GM18870 (cell line): ENCODE results near the gene LAMA1.

ENCODE experiments used
- ATAC-seq: cut with Tn5 transposase; IDR thresholded peaks from one replicate; pipeline ENCODE4 v1.9.1; 2021; ENCODE audit warnings: moderate library complexity; ENCODE audit not compliant: unreplicated experiment

Gene LAMA1

GRCh38 chr18:6994056-6994770, 123.4 kb downstream of the LAMA1 start:
- no peak for ATAC-seq

GRCh38 chr18:6992761-6993160, 124.8 kb downstream of the LAMA1 start:
- ATAC-seq: no peak

GRCh38 chr18:6983366-6983765, 134.2 kb downstream of the LAMA1 start:
- no peak for ATAC-seq

- ATAC-seq: no peak
Observed at GRCh38 chr18:6982398-6982797, 135.2 kb downstream of the LAMA1 start.

- ATAC-seq: no peak
Observed at GRCh38 chr18:6980363-6980762, 137.2 kb downstream of the LAMA1 start.

GRCh38 chr18:6979954-6980353, 137.6 kb downstream of the LAMA1 start:
- no peak for ATAC-seq

GRCh38 chr18:6976935-6977334, 140.7 kb downstream of the LAMA1 start:
- no peak for ATAC-seq

GRCh38 chr18:6975084-6975483, 142.5 kb downstream of the LAMA1 start:
- no peak for ATAC-seq

- no peak for ATAC-seq
Observed at GRCh38 chr18:6971823-6972478, 145.6 kb downstream of the LAMA1 start.

- no peak for ATAC-seq
Observed at GRCh38 chr18:6963452-6964097, 154.0 kb downstream of the LAMA1 start.

GRCh38 chr18:6962571-6963451, 154.8 kb downstream of the LAMA1 start:
- no peak for ATAC-seq

GRCh38 chr18:6961331-6961730, 156.3 kb downstream of the LAMA1 start:
- no peak for ATAC-seq

GRCh38 chr18:6960656-6961055, 156.9 kb downstream of the LAMA1 start:
- ATAC-seq: no peak

- no peak for ATAC-seq
Observed at GRCh38 chr18:6960124-6960523, 157.5 kb downstream of the LAMA1 start.

GRCh38 chr18:6959110-6959509, 158.5 kb downstream of the LAMA1 start:
- ATAC-seq: no peak

- no peak for ATAC-seq
Observed at GRCh38 chr18:6956999-6957398, 160.6 kb downstream of the LAMA1 start.

- ATAC-seq: no peak
Observed at GRCh38 chr18:6956495-6956894, 161.1 kb downstream of the LAMA1 start.

- ATAC-seq: no peak
Observed at GRCh38 chr18:6955304-6955703, 162.3 kb downstream of the LAMA1 start.

- ATAC-seq: no peak
Observed at GRCh38 chr18:6954501-6954900, 163.1 kb downstream of the LAMA1 start.

- no peak for ATAC-seq
Observed at GRCh38 chr18:6951336-6952090, 166.1 kb downstream of the LAMA1 start.
